Activated T-cell treated with anti-CD3 and anti-CD28 coated beads for 1 hour (primary cell): ENCODE results near the gene PLCB1.
"Not testable (repeated sequence)": the region's sequence is repeated elsewhere in the genome, so short reads cannot be mapped to it uniquely, and the experiment has no call there.

Source experiments
- DNase-seq: peaks from one replicate; pipeline ENCODE4 v3.0.0-alpha.2; 2020; ENCODE audit warnings: low read depth

The PLCB1 gene

DNA sequence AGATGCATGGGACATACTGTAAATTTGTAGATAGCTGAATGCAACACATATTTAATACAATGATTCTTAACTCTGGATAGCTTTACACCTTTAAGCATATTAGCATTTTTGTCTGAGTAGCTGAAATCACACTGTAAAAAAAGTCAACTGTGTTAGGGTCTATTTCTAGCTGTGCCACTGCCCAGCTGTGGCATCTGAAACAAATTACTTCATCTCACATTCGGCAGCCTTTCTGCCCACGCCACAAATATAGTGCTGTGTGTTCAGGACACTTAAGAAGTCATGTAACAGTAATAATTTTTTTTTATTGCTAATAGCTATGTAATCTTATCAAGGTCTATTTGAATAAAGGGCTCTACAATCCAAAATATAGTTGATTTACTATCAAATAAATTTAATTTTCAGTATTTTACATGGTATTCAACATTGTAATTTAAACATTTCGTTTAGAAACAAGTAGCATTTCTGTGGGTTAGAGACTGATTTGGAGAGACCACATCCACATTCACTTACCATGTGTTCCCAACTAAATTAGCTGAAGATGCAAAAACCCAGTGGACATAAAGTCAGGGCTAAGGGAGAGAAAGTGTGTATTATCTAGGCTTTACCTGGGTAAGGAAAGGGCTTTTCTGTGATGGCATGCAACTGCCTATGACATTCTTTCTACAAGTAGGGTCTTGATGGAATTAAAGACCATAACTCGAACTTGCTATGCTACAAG is 276.7 kb downstream of the PLCB1 start:
- no peak for DNase-seq

DNA sequence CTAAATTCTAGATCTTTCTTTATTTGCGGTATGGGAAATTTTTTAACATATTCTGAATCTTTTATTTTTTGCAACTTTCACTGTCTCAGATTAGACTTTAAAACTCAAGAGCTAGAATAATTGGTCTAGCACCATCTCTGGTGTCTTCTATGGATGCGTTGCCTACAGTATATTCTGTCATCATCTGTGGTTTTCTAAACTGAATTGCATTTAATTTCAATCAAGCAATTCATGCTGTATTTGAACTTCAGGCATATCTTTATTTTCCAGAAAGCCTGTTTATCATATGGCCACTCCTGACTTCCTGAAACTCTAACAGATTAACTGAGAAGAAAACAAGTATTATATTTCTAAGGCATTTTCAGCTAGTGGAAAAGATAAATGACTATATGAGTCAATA is 281.6 kb downstream of the PLCB1 start:
- no peak for DNase-seq

DNA sequence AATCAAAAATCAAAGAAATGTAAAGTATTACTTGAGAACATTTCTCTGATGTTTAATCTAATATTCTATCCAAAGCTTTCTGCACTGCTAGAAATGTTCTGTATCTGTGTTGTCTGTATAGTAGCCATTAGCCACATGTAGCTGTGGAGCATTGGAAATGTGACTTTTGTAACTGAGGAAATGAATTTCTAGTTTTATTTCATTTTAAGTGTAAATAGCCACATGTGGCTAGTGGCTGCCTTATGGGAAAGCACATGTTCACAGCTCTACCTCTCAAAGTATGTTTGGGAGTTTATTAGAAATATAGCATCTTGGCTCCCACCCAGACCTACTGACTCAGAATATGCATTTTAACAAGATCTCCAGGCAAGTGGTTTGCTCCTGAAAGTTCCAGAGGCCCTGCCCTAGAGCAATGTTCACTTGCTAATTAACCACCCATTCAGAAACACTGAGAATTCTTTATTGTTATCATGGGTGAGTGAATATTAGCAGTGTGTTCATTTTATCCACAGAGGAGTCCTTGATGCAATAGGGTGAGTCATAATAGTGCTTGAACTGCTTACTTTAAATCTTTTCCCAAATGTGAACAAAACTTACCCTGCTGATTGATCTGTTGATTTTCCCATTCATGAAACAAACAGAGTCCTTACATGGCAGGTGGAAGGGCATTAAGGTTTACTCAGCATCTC is 282.7 kb downstream of the PLCB1 start:
- DNase-seq = no peak

DNA sequence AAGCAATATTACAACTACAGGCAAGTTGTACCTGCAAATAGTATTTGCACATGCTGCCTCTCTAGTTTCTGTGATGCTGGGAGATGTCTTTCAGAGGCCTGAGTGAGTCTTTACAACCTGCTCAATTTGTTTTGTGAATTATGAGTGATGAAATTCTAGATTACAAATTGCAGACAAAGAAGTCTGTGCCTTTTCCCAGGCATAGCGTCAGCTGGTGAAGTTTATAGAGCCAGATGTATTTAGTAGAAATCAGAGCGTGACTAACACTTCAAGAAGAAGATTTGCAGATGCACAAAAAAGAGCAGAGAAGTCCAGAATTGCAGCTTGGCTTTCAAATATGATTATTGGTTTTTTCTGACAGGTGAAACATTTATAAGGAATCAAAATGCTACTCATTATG is 289.9 kb downstream of the PLCB1 start:
- DNase-seq = no peak

DNA sequence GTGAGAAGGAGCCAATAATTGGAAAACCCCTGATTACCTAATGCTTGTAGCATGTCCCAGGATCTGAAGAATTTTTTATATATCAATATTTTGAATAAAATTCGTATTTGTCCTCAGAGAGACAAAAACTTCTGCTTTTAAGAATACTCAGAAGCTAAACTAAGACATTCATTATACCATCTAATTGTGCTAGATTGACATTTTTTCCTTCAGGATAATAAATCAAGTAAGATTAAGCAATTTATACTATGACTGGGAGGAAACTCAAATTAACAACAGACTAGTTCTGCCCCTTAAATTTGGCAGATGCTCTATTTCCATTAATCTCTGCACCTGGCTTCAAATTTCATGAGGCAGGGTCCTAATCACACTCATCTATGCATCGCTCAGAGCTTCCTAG is 291.4 kb downstream of the PLCB1 start:
- DNase-seq = no peak

DNA sequence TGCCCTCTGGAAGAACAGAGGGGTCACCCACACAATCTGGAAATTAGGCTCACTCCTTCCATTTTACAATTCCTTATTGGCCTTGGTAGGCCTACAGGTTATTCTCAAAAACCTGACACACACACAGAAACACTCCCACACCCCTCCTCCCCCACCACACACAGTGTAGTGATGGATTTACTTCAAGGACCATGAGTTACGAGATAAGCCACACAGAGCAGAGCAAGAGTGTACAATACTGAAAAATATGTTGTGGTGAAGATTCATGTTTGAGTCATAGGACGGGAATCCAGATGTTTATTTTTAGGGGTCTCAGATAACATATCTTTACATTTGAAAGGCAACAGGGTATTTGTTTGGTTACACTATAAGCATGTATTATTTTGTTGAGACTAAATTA is 291.9 kb downstream of the PLCB1 start:
- DNase-seq = no peak

DNA sequence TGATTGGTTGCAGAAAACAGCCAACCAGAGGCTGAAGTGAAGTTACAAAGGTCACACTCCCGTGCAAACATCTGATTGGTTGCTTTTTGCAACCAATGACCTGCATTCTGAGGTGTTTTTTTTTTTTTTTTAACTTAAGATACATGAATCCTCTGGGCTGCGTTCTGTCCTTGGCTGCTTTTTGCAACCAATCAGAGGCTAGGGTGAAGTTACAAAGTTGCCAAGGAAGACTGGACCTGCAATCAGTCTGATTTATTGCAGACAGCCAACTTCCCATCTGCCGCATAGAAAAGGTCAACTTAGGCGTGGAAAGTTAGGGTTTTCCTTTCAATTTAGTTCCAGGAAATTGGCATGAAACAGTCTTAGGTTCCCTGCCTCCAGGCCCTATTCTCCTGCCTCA is 292.9 kb downstream of the PLCB1 start:
- DNase-seq = no peak

DNA sequence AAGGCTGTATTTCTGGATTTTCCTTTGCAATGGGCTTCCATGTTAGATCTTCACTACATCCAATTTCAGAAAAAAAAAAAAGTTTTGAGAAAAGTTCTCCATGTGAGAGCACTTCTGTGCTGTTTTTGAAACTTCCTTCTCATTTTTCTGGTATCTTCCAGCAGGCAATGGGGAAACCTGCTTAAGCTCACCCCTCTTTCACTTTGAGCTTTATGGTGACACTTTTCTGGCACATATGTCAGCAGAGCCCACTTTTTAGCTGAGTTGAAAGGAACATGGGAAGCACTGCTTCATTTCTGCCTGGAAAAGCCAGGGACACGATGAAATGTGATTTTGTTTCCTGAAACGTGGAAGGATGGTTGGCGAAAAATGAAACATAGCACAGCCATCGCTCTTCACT is 293.7 kb downstream of the PLCB1 start:
- DNase-seq = no peak

DNA sequence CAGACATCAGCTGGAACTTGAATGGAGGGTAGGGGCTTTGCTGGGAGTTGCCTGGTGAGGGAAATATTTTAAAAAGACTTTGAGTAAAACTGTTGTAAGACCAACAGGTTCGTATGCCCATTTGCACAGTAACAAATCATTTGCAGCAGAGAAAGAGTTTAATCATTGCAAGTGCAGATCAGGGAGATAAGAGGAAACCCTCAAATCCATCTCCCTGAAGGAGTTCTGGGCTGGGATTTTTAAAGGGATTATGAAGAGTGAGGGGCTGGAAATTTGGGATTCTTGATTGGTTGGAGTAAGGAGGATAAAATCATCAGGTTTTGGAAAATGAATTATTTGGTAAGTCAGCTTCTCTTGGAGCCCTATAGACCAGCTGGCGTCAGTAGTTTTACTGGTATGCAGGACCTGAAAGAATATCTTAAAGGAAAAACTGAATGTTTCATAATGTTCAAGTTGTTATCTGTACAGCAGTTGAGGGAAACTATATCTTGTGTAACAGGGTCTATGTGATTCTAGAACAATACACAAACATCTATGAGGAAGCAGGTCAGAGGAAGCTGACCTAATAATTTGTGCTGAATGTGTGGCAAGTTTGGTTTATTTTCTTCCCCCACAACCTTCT is 295.5 kb downstream of the PLCB1 start:
- DNase-seq = no peak

DNA sequence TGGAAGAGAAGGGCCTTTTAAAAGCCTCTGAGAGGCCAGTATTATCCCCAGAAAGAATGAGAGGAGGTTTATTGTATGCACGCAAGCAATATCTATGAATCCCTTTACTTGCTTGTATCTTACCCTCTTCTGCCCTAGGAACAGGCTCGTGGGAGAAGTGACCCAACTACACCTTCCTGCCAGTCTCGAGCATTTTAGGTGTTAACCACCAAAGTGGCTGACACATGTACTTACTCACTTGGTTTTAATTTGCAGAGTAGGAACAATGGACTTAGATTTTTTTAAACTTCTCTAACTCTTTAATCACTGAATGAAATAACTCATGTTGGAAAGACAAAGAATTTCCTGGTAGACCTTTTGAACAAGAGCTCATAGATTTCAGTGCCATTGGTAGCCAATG is 296.9 kb downstream of the PLCB1 start:
- no peak for DNase-seq

DNA sequence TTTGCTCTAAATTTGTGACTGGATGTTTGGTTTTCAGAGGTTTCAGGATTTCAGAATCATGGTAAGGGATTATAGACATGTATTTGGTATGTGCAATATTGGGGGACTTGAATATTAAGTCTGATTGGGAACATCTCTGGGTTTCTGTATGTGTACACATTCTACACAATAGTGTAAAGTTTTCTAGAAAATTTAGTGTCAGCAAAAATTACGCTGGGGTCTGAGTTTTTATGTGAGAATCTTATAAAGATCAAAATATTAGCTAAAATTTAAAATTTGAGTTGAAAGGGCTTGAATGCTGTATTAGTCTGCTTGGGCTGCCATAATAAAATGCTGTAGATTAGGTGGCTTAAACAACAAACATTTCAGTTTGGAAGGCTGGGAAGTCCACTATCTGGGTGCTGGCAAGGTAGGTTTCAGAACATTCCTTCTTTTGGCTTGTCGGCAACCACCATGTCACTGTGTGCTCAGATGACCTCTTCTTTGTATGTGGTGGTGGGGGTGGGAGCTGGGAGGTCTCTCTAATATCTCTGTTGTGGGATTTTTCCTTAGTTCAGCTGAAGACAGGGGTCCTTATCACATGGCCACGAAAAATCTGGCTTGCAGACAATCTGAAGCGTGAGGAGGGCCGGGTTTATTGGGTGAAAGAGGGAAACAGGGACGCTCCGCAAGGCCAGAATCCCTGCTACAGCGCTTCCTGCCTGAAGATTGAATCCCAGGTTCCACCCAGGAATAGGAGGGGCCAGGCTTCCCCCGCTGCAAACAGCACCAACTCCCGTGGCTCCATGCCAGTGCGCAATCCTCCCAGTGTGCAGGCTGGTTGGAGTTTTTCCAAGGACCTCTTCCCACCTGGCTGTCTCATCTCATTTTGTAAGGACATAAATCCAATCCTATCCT is 299.7 kb downstream of the PLCB1 start:
- no peak for DNase-seq

DNA sequence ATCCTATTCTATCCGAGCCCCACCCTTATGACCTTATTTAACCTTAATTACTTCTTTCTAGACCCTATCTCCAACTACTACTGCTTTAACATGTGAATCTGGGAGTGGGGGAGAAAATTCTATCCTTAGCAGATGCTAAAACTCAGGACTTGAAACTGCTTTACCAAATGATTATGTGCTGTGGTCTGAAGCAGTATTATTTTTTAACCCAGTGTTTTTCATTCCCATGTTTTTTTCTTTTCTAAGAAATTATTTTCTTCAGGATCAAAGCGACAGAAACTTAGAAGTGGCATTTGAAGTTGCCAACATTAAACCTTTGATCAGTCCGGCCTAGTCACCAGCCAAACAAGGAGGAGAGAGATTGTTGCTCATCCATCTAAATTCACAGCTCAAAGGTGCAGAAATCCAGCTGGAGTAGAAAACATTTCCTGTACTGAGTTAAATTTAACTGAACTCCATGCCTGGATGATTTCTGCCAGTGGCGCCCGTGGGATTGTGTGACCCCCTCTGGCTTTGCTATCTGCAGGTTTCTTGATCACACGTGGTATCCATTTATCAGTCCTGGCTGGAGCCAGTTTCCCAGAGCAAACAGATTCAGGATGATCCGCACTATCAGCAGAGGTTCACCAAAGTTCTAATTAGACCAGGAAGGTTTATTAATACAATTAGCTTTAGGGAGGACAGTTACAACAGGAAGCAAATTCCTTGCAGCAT is 300.5 kb downstream of the PLCB1 start:
- DNase-seq = no peak

DNA sequence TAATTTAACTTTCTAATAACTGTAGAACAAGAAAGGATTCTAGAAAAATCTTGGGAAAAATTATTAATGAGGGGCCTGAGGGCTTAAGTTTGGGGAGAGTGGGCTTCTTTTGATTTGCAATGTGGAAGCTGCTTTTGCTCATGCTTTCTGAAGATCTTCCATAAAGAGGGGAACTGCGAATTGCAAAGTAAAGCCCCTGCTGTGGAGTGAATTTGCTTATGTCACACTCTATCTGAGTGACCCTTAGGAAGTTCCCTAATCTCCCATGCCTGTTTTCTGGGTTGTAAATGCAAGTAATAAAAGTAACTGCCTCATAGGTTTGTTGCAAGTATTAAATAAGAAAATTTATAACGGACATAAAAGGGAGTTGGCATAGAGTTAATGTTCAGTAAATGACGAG is 301.2 kb downstream of the PLCB1 start:
- no peak for DNase-seq

DNA sequence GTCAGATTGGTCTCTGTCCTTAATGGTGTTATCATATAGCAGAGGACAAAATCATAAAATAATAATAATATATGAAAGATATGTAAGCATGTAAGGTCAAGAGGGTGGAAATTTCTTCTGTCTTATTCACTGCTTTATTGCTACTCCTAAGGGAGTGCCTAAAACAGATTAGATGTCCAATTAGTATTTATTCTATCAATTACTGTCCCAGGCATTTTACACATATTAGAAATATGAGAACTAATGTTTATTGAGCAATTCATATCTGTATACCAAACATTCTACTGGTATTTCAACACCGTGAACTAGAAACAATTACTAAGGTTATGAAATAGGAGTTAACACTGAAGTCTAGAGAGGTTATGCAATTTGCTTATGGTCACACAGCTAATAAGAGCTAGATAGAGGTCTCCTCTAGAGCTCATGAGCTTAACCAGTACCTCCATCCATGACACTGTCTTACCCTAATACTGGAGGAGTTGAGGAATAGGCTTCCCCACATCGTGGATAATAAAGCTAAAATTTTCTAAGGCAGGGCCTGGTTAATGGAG is 302.3 kb downstream of the PLCB1 start:
- DNase-seq = no peak

DNA sequence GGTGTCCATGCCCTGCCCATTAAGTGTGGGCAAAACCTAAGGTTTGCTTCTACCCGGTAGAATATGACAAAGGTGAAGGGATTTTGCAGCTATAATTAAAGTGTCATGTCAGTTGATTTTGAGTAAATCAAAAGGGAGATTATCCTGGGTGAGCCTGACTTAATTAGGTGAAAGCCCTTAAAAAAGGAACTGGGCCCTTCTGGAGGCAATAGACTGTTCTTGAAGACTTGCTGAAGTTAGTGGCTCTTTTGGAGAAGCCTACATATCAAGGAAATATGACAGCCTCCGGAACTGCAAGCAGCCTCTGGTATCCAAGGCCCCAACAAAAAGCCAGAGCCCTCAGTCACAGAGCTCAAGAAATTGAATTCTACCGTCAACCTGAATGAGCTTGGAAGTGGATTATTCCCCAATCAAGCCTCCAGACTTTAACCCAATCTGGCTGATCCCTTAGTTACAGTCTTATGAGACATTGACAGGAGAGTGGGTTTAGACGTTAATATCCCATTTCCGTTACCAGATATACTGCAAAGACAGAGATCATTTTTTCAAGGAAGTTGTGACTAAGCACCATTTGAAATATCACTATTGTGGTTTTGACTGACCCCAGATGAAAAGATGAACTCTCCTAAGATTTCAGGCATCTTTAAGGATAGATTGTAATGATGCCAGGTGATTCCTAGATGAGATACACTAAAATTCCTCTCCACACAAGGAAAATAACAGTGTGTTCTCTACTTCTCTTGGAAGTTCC is 303.4 kb downstream of the PLCB1 start:
- no peak for DNase-seq

DNA sequence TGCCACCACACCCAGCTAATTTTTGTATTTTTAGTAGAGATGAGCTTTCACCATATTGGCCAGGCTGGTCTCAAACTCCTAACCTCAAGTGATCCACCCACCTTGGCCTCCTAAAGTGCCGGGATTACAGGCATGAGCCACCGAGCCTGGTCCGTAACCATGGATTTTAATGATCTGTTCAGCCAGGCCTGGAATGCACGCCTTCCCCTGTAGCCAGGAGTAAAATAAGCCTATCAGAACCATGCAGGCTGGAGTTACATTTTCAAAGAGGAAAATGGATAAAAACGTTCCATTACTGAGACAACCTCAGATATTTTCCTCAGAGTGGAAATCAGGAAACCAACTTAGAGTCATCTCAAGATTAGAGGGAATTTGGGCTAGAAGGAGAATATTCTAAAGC is 304.9 kb downstream of the PLCB1 start:
- DNase-seq = not testable (repeated sequence)

DNA sequence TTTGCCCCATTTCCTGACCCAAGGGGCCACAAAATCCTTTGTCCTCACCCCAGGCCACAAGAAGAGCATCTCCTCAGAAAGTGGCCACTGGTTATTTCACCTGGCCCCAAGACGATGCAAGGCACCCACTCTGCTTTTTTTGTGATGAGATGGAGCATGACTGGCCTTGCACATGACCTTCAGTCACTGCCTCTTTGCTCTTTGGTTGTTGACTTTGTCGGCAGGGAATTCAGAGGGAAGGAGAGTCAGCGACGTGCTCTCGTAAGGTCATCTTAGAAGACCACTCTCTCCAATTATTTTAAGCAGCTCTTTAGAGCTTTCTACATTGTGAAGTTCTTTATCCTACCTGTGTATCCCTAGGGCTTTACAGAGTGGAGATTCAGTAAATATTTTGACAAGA is 306.7 kb downstream of the PLCB1 start:
- no peak for DNase-seq

DNA sequence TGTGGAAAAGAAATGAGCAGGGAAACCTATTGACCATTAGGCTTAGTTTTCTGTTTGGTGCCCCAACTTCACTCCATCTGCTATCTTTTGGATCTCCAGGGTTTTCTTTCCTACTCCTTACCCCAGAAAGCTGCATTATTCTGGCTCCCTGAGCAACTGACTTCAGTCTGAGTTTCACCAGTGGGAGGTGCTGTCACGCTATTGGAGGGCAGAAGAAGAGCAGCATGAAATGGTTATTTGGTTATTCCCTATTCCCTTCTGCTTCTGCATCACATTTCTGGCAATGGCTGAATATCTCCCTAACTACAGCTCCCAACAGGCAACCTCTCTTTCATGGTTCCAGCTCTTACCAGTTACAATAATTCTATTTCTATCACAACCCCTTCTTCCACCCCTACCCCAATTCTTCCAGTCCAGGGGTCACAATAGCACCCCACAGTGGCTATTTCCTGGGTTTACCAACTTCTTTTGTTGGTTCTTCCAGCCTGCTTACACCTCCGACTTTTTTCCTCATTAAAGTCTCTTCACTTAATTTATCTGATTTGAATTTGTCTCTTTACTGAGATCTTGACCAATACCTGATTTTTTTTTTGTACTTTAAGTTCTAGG is 311.5 kb downstream of the PLCB1 start:
- no peak for DNase-seq

DNA sequence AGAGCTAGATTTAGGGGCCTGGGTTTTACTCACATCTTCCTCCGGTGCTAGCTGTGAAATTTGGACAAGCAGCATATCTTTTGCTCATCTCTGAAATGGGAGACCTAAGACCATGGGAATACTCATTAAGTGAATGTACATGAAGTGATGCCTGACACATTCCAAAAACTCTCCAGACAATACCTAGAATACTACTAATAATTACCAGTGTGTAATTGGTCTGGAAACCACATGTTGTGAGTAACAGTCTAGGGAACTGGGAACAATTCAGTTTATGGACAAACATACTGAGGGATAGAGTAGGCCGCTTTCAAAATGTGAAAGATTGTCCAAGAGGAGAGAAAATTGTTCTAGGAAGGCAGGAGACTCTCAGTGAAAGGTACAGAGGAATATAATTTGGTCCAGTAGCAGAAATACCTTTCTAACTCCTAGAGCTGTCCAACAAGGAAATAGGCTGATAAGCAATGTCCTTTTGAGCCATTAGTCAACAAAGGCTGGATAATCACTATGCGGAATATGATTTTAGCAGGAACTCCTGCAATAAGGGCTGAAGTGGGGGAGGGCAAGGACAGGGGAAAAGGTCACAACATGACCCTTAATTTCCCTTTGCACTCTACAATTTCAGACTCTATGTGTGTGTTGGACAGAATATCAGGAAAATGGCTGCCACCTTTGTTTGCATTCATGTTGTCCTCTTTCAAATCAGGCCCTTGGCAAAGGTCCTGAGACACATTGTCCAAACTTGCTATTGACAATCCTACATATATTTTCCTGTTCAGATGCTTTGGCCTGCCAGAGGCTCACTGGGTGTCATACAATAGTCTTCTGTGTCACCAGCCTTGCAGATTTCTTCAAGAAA is 315.4 kb downstream of the PLCB1 start:
- no peak for DNase-seq
